ENCODE measurements around the gene MYRIP. TPM values are rescaled to one million over a fixed set of nuclear protein-coding genes. Genes with fewer than 3 reads are reported as not detected.

Gene MYRIP
- total and polyA plus RNA-seq, 2 experiments from 2014 or later = 0.36 to 0.60 TPM

DNA sequence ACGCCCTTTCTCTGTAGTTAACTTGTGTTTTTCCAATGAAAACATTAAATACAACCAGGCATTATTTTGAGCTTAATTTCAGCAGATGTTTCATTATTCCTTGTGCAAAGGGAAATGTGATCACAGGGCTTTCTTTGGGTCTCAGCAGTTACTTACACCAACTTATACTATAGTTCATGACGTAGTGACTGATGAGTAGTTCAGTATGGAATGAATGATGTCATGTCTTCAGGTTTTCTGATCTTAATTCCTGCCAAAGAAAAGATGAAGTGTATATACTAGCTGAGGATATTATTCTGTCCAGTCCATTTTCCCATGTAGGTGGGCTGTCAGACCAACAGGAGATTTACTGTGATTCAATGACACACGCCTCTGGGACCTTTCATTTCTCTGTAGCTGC, 61.3 kb downstream of the MYRIP start:
- Histone ChIP-seq H3K36me3 (no peaks in the 10 kb centered on the region), H3K4me3 (no peak overlapping the region), H3K4me1 (ENCODE audit: low read depth) (no peaks in the 10 kb centered on the region), H3K27me3 (no peaks in the 10 kb centered on the region), H3K27ac (no peak overlapping the region), H3K9me3 (ENCODE audit: low read depth) (no peaks in the 10 kb centered on the region)
- TF ChIP-seq, protein P1, sequence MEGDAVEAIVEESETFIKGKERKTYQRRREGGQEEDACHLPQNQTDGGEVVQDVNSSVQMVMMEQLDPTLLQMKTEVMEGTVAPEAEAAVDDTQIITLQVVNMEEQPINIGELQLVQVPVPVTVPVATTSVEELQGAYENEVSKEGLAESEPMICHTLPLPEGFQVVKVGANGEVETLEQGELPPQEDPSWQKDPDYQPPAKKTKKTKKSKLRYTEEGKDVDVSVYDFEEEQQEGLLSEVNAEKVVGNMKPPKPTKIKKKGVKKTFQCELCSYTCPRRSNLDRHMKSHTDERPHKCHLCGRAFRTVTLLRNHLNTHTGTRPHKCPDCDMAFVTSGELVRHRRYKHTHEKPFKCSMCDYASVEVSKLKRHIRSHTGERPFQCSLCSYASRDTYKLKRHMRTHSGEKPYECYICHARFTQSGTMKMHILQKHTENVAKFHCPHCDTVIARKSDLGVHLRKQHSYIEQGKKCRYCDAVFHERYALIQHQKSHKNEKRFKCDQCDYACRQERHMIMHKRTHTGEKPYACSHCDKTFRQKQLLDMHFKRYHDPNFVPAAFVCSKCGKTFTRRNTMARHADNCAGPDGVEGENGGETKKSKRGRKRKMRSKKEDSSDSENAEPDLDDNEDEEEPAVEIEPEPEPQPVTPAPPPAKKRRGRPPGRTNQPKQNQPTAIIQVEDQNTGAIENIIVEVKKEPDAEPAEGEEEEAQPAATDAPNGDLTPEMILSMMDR (IDR thresholded peaks at IDR 0.05; ENCODE audit: low read depth, low read length) = no peak
- DNase-seq (ENCODE audit: low read depth in 1 of 2, low spot score in 1 of 2) = peak in 1 of 2 donors; percentile 4

DNA sequence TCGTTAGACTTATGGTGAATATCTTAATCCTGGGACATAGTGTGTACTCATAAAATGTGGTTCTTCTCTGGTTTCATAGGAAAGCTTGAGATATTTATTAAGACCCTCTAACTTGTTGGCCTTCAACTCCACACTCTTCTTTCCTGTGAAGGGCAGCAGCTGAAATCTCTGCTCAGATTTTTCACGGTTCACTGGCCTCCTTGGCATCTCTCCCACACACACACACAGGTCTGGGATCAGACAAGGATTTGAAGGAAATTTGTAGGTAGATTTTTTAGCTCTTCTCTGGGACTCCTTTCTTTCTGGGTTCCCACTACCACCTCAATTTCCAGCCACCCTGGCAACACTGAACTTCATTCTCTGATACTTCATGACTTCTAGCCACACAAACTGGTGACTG, 70.2 kb downstream of the MYRIP start:
- Histone ChIP-seq H3K27ac (no peak overlapping the region), H3K27me3 (no peaks in the 10 kb centered on the region), H3K9me3 (ENCODE audit: low read depth) (no peaks in the 10 kb centered on the region), H3K4me3 (no peak overlapping the region), H3K4me1 (ENCODE audit: low read depth) (no peaks in the 10 kb centered on the region), H3K36me3 (no peaks in the 10 kb centered on the region)
- TF ChIP-seq, protein P1 (IDR thresholded peaks at IDR 0.05; ENCODE audit: low read depth, low read length) = no peak
- DNase-seq (ENCODE audit: low read depth in 1 of 2, low spot score in 1 of 2) = no peak

DNA sequence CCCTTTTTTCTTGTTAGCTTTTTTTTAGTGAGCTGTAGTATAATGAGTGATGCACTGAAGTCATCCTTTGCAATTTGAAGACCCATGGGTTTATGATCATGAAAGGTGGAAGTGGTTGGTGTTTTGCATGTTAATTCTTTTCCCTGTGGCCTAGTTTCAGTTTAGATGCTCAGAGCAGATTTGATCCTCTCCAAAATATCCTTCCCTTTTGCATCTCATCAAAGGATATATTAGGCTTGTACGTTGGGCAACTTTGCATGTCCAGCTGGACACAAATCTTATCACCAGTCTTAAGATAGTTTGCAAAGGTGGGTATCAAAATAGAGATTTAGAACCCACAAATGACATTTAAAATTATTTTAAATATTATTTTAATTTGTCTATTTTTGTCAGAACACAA, 72.7 kb downstream of the MYRIP start:
- Histone ChIP-seq H3K27me3 (no peaks in the 10 kb centered on the region), H3K4me3 (no peak overlapping the region), H3K4me1 (ENCODE audit: low read depth) (no peaks in the 10 kb centered on the region), H3K36me3 (no peaks in the 10 kb centered on the region), H3K9me3 (ENCODE audit: low read depth) (no peaks in the 10 kb centered on the region), H3K27ac (no peak overlapping the region)
- DNase-seq (ENCODE audit: low read depth in 1 of 2, low spot score in 1 of 2) = no peak
- TF ChIP-seq, protein P1 (IDR thresholded peaks at IDR 0.05; ENCODE audit: low read depth, low read length) = no peak

DNA sequence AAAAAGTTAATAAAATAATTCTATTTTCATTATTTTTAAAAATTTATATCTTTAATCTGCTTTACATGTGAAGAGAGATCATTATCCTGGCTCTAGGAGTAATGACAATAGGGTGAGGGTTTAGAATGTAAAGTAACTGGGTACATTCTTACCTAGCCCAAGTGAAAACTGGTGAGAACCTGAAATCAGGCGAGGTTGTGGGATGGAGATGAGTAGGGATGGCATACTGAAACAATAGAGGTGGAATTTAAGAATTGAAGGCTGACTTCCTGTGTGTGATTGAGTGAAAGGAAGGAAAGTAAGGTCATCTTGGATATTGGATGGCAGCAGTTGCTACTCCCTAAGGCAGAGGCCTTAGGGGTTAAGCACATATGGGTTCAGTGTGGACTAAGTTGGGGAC, 82.7 kb downstream of the MYRIP start:
- no peaks in the 10 kb centered on the region for H3K36me3 ChIP-seq
- no peak for DNase-seq (ENCODE audit: low read depth in 1 of 2, low spot score in 1 of 2)
- TF ChIP-seq, protein P1 (IDR thresholded peaks at IDR 0.05; ENCODE audit: low read depth, low read length) = no peak

DNA sequence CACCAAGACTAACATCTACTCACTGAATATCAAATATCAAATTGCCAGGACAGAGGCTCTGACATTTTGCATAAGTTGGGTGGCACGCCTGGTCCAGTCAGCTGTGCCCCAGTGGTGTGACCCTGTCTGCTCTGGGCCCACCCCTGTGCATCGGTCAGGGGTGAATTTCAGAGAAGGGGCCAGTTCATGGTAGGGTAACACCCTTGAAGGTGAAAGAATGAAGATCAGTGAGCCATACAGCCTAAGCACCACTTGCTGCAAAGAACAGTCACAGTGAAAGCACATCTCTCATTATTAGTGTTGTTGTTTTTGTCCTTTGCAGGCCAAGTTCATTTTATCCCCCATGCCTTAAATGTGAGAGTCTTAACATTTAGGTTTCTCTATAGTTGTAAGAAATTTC, 86.8 kb downstream of the MYRIP start:
- no peaks in the 10 kb centered on the region for H3K27me3 ChIP-seq
- DNase-seq (ENCODE audit: low read depth in 1 of 2, low spot score in 1 of 2) = no peak

More for the DNA sequence above, 82.7 kb downstream of the MYRIP start:
- Histone ChIP-seq H3K27me3 (no peaks in the 10 kb centered on the region), H3K9me3 (ENCODE audit: low read depth) (no peaks in the 10 kb centered on the region), H3K4me1 (ENCODE audit: low read depth) (no peaks in the 10 kb centered on the region), H3K4me3 (no peak overlapping the region), H3K27ac (no peak overlapping the region)

More for the DNA sequence above, 86.8 kb downstream of the MYRIP start:
- TF ChIP-seq, protein P1 (IDR thresholded peaks at IDR 0.05; ENCODE audit: low read depth, low read length) = no peak
- no peak overlapping the region for H3K27ac ChIP-seq
- no peak overlapping the region for H3K4me3 ChIP-seq
- no peaks in the 10 kb centered on the region for H3K4me1 ChIP-seq (ENCODE audit: low read depth)
- H3K9me3 ChIP-seq (ENCODE audit: low read depth) = no peaks in the 10 kb centered on the region
- no peaks in the 10 kb centered on the region for H3K36me3 ChIP-seq
